Inferior parietal cortex (tissue), 1 donor: ENCODE data around the gene ACER2.
"Not testable (repeated sequence)": the region's sequence is repeated elsewhere in the genome, so short reads cannot be mapped to it uniquely, and the experiment has no call there.

Source experiments
- DNase-seq: peaks from one replicate; pipeline ENCODE4 v3.0.0-alpha.2; 2016; ENCODE audit errors: extremely low spot score

Gene ACER2

DNA sequence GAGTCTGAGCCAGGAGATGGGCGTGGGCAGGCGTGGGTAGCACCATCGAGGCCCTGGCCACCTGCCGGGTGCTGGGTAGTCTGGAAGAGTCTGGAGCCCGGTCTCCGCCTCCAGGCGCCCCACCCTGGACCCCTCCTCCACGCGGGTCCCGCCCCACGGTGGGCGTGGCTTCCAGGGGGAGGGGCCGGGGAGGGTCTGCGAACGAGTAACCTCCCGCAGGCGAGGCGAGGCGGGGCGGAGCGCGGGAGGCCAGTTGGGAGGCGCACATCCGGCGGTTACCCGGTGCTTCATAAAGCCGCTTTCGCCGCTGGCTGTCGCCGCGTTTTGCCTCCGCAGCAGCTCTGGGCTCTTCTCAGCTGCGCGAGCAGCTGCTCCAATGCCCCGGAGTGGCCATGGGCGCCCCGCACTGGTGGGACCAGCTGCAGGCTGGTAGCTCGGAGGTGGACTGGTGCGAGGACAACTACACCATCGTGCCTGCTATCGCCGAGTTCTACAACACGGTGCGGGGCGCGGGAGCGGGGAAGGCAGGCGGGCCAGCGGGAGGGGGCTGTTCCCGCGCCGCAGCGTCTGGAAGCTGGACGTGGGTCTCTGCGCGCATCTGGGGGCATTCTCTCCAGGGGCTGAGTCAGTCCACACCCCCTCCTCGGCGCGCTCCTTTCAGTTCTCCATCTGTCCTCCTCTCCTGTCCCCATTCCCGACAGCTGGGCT is at the start of gene ACER2:
ACER2 (plus strand) TSS at position 317 of the 708 bp plus-strand sequence; CDS start at position 393, 76 bp downstream.
- peak; percentile 86 for DNase-seq

DNA sequence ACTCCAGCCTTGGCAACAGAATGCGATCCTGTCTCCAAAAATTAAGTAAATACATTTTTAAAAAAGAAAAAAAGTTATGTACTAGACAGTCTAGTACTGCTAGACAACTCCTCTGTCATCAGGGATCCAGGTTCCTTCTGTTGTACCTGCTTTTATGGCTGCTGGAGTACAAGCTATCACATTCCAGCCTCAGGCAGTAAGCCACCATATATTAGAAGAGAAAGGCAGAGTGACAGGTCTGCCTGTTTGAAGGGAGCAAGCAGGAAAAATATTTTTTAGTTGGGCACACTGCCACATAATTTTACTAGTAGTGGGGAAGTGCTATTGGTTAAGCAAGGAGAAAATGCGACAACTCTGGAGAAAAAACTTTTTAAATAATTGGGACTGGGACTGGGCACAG is 39.7 kb upstream of the ACER2 start:
- DNase-seq = no peak

- DNase-seq = no peak
Measured at GRCh38 chr9:19371942-19372341, 36.9 kb upstream of the ACER2 start.

DNA sequence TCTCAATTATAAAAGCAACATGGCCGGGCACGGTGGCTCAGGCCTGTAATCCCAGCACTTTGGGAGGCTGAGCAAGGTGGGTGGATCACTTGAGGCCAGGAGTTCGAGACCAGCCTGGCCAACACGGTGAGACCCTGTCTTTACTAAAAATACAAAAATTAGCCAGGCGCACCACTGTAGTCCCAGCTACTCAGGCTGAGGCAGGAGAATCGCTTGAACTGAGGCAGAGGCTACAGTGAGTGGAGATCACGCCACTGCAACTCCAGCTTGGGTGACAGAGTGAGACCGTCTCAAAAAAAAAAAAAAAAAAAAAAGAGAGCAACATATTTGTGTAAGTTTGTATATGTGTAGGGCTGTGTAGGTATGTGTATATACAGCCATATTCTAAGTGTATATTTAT is 36.2 kb upstream of the ACER2 start:
- no peak for DNase-seq

GRCh38 chr9:19373527-19373926 is 35.3 kb upstream of the ACER2 start:
- DNase-seq = no peak

DNA sequence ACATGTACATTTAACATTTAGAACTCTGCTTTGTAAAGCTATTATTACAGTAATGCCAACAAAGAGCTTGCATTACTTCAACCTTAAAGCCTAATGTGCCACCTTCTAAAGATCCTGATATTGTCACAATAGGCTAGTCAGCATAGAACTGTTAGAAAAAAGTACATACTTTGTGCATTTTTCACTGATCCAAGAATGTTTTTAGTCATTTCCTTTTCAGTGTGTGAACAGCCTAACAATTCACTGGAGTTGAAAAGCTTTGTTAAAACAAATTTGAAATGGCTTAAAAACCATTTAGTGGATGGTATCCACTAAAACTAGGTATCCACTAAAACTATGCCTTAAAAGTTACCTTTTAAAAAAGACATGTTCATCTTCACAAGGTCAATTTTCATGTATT is 33.3 kb upstream of the ACER2 start:
- DNase-seq = no peak

- DNase-seq = no peak
Measured at GRCh38 chr9:19376931-19377330, 31.9 kb upstream of the ACER2 start.

DNA sequence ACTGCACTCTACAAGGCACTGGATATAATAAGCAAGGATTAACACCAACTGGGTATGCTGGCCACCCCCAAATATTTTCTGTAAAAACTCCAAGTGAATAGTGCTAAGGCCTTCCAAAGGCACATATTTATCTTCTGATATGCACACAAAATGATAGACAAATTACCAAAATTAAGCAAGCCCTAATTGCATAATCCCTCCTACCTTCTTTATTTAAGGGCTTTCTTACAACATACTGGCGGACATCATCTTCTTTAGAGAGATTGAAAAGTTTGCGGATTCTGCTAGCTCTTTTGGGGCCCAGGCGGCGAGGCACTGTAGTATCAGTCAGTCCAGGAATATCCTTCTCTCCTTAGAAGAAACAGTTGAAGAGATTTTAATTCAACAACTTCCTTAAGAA is 30.6 kb upstream of the ACER2 start:
- no peak for DNase-seq

- DNase-seq = no peak
Measured at GRCh38 chr9:19378647-19379046, 30.2 kb upstream of the ACER2 start.

DNA sequence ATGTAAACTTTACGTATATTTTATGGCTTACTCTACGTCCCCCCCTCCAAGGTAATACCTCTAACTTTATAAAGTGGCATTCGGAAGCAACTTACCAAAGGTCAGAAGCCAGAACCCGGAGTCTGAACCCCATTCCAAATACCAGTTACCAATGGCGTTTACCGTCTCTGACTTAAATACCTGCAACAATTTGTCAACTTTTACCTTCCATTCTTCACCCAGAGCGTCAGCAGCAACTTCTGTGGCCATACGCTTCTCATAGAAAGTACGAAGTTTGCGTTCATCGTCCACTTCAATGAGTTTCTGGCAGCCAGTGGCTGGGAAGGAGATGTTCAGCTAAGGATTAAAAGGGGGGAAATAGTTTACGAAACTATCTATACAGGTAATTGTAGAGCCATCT is 29.5 kb upstream of the ACER2 start:
- no peak for DNase-seq

- DNase-seq = no peak
Measured at GRCh38 chr9:19379697-19380046, 29.1 kb upstream of the ACER2 start.

DNA sequence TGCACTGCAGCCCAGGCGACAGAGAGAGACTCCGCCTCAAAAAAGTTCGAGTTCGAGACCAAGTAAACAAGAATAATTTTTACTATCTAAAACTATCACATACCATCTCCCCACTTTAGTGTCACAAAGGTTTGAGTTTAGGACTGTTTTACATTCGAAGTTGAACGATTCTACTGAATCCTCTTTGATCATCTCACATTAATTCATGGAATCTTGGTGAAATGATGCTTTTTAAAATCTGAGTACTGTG is 28.1 kb upstream of the ACER2 start:
- DNase-seq = no peak

GRCh38 chr9:19381656-19382055 is 27.2 kb upstream of the ACER2 start:
- DNase-seq = no peak

DNA sequence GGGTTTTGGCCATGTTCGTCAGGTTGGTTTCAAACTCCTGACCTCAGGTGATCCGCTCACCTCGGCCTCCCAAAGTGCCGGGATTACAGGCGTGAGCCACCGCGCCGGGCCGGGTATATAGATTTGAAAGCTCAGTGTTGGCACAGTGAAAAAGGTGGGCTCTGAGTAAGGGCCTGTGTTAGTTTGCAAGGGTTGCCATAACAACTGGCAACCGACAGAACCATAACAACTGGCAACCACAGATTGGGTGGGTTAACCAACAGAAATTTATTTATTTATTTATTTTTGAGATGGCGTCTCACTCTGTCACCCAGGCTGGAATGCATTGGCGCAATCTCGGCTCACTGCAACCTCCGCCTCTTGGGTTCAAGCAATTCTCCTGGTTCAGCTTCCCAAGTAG is 23.6 kb upstream of the ACER2 start:
- DNase-seq = not testable (repeated sequence)

GRCh38 chr9:19385786-19386501 is 22.9 kb upstream of the ACER2 start:
- no peak for DNase-seq

- no peak for DNase-seq
Measured at GRCh38 chr9:19386502-19387044, 22.2 kb upstream of the ACER2 start.

- DNase-seq = no peak
Measured at GRCh38 chr9:19387317-19387716, 21.5 kb upstream of the ACER2 start.

DNA sequence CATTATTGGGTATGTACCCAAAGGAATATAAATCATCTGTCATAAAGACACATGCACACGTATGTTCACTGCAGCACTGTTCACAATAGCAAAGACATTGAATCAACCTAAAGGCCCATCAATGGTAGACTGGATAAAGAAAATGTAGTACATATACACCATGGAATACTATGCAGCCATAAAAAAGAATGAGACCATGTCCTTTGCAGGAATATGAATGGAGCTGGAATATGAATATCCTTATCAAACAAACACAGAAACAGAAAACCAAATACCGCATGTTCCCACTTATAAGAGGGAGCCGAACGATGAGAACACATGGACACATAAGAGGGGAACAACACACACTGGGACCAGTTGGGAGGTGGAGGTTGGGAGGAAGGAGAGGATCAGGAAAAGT is 19.3 kb upstream of the ACER2 start:
- DNase-seq = not testable (repeated sequence)

- DNase-seq = no peak
Measured at GRCh38 chr9:19397845-19398244, 11.0 kb upstream of the ACER2 start.

DNA sequence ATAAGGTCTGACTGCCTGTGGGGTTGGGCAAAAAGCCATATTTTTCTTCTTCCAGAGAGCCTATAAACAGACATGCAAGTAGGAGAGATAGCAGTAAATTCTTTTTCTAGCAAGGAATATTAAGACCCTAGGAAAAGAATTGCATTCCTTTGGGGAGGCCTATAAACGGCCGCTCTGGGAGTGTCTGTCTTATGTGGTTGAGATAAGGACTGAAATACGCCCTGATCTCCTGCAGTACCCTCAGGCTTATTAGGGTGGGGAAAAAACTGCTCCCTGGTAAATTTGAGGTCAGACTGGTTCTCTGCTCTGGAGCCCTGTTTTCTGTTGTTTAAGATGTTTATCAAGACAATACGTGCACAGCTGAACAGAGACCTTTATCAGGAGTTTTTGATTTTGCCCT is 5.6 kb upstream of the ACER2 start:
- DNase-seq = not testable (repeated sequence)

- DNase-seq = no peak
Measured at GRCh38 chr9:19404283-19405075, 4.3 kb upstream of the ACER2 start.

- peak; percentile 47 for DNase-seq
Measured at GRCh38 chr9:19405771-19406170, 3.0 kb upstream of the ACER2 start.

DNA sequence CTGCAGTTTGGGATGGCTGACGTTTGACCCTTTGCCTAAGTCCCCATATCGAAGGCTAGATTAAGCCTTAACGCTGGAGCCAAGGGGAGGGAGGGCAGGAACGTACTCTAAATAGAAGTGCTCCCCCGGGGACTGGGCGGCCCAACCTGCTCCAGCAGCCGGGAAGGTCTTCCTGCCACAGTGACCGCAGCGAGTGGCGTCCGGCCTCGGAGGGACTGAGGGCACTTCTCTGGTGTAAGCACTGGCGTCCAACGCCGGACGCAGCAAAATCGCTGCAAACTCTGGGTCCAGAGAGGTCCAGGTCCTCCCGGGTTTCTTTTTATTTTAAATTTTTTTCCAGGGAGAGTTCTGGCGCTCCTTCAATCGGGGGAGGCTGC is 505 bp upstream of the ACER2 start:
- no peak for DNase-seq
